Stimulated activated CD8-positive, alpha-beta memory T cell treated with anti-CD3 and anti-CD28 coated beads, Interleukin-4, amount 100 ng/mL, for 48 hours (primary cell): Measurements from ENCODE around the gene PAM16.

Experiments
- DNase-seq: peaks from one replicate; pipeline ENCODE4 v3.0.0-alpha.2; 2020

Gene PAM16

DNA sequence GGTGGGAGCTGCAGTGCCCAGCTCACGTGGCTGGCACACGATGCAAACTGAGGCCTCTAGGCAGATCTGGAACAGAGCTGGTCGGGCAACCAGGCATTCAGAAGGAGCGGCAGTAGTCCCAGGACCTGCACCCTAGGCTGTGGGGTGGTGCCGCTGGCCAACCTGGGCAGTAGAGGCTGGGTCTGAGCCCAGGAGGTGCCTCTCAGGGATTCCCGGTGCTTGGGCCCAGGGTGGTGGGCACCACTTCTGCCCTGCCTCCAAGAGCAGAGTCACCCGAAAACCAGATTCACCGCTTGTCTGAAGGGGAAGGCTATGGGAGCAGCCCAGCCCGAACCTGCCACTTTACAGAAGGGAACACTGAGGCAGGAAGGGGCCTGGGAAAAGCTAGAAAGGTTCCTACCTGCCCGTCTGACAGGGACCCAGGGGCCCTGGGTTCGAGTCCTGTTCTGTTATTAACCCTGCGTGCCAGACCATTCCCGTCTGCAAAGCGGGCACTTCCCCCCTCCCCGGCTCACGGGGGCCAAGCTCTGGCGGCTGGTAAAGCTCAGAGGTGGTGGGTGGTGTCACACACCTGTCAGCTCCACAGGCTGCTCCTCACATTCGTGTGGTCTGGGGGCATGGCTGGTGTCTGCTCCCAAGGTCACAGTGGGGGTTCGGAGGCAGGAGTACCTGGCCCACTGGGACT lies 18.4 kb downstream of the PAM16 start:
- DNase-seq, result no peak

DNA sequence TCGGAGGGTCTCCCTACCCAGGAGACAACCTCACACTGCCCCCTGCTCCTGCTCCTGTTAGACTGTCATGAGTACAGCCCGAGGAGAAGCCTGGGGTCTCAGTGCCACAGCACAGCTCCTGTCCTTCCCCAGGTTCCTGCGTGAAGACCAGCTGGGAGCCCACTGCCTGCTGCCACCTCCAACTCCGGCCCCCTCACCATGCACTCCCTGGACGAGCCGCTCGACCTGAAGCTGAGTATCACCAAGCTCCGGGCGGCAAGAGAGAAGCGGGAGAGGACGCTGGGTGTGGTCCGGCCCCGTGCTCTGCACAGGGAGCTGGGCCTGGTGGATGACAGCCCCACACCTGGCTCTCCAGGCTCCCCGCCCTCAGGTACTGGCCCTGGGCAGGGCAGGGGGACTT lies 19.0 kb downstream of the PAM16 start:
- no peak for DNase-seq

DNA sequence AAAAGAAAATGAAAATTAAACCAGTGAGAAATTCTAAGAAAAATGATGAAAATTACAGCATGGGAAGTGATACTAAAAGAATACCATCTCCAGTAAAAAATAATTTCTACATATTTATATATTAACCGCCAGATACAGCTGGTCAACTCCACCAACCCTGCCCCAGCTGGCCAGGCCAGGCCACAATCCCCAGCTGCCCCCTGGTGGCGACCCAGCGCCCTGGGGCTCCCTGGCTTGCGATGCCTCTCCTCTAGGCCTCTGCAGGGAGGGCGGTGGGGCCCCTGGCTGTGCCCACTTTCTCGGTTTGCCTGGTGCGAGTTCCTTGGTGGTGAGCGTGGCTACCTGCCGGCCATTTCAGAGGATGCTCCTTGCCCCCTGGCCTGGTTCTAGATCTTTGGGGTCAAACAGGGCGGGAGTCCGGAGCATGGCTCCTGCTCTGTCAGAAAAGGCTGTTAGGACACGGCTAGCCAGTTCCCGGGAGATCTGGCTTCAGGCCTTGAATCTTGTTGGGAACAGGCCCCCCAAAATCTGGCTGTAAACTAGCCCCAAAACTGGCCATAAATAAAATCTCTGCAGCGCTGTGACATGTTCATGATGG lies 20.7 kb downstream of the PAM16 start:
- peak; percentile 87 for DNase-seq

DNA sequence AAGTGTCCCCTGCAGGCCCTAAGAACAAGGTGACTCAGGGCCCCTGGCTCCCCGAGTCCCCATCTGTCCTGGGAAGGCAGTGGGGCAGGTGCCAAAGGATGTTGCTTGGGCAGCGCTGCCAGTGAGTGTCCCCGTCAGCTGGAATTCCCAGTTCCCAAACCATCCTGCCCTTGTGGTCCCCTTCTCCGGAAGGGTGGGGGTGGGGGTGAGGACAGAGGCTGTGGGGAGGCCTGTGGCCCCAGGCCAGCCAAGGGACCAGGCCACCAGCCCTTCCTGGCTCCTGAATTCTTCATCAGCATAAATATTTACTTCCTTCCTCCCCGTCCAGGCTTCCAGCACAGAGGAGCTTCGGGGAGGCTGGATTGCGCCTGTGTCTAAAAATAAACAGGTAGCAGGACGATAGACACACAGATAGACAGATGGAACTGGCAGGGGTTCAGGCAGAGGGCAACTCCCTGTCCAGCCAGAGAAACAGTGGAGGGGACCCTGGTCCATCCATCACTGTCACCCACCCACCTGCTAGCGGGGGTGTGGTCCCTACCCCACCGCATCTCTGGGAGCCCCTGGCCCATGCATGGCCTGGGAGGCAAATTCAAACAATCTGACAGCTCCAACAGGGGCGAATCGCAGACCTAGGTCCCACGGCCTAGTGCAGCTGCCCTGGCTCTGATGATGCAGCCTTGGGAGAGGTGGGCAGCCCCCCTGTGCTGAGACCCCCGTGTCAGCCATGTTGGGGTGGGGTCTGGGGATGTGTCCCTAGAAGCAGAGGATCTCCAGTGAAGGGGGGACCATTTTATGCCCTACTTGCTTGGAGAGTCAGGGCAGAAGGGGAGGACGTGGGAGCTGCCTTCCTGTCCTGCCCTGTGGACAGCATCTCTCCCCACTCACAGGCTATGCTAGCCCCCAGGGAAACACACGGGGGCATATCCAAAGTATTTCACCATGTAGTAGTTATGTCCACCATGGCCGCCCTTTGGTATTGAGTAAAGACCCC lies 22.0 kb downstream of the PAM16 start:
- DNase-seq, result no peak

DNA sequence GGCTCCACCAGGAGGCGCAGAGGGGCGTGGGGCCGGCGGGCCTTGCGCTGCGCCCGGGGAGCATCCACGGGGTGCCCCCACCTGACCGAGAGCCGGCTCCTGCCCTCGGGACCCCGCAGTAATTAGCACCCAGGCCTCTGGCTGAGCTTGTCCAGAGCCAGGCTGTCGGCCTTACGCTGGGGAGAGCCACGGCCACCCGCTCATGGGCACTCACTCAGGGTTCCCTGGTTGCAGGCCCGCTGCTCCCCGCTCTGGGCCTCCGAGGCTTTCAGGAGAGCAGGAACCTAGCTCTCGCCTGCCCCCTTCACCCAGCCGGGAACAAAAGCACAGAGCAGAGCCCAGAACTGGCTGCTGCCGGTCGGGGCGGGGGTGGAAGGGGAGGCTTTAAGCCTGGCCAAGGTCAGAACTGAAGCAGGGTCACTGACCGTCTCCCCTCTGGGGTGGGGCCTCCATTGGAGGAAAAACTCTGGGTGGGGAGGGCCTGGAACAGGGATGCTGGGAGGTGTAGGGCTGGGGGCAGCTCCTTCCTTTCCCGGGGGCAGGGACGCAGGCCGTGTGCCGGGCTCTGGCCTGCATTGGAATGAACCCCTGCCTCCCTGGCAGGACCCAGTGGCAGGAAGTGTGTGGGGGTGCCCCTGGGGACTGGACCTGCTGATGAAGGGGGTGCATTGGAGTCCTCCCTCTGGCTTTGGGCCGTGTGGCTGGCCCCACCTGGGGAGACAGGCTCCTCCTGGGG lies 22.9 kb downstream of the PAM16 start:
- peak; percentile 74 for DNase-seq

DNA sequence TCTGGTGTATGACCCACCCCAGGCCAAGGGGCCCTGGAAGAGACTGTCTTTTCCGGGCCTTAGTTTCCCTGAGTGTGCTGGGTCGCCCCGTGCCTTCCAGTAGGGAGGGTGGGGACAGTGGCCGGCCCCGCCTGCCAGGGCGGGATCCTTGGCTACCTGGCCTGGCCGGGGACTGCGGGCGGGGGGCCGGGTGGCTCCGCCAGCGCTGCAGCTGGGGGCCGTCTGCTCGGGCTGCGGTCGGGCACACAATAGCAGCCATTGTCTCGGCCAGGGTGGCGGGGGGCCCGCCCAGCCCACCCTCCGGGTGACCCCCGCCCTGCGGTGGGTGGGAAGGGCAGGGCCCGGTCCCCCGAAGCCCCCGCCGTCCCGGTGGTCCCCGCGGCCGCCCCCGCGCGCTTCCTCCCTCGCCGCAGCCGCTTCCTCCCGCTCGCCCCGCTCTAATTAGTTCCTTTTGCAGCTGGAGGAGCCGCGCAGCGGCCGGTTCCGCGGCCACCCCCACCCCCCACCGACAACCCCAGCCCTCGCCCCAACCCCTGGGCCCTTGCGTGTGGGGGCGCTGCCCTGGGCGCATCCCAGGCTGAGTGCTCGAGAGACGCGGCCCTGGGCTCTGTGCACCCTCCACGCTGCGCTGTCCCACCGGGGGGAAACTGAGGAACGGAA lies 23.6 kb downstream of the PAM16 start:
- no peak for DNase-seq

DNA sequence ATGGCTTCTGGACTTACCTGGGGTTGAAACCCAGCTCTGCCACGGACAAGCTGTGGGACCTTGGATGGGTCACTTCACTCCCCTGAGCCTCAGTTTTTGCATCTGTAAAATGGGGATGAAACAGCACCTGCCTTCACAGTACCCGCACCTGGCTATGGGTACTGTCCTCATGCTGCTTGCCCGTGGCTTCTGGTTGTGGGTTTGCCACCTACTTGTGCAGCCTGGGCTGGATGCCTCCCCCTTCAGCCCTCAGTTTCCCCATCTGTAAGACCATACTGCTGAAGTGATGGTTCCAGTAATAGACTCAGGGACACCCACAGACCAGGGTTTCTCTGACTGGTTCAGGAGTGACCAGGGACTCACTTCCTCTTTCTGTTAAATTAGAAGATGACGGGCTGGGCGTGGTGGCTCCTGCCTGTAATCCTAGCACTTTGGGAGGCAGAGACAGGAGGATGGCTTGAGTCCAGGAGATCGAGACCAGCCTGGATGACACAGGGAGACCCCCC lies 25.8 kb downstream of the PAM16 start:
- DNase-seq, result no peak

DNA sequence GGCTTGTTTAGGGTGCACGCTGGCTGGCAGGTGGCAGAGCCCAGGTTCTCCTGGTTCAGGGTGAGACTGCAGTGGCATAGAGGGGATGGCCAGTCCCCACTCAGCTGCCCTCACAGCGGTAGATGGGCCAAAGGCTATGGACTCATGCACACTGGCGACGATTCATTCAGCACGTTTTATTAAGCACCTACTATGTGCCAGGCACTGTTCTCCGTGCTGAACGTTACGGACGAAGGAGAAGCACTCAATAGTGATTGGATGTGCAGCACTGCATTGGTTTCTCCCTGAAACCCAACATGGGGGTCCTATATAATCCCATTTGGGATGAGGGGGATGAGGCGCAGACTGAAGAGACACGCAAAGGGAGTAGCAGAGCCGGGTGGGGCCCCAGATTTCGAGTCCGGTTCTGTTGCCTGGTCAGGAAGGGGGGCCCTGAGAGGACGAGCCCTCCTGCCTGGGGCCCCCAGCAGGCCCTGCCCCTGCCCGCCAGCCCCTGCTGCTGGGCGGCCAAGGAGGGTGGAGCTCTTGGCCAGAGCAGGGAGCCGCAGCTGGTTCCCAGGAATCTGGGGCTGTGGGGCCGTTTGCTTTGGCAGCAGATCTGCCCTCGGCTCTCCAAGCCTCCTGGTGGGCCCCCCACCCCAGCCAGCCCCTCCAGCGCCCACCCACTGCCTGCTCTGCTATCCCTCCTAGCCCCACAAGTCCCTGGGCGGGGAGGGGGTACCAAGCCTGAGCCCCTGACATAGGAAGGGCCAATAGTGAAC lies 26.4 kb downstream of the PAM16 start:
- no peak for DNase-seq

DNA sequence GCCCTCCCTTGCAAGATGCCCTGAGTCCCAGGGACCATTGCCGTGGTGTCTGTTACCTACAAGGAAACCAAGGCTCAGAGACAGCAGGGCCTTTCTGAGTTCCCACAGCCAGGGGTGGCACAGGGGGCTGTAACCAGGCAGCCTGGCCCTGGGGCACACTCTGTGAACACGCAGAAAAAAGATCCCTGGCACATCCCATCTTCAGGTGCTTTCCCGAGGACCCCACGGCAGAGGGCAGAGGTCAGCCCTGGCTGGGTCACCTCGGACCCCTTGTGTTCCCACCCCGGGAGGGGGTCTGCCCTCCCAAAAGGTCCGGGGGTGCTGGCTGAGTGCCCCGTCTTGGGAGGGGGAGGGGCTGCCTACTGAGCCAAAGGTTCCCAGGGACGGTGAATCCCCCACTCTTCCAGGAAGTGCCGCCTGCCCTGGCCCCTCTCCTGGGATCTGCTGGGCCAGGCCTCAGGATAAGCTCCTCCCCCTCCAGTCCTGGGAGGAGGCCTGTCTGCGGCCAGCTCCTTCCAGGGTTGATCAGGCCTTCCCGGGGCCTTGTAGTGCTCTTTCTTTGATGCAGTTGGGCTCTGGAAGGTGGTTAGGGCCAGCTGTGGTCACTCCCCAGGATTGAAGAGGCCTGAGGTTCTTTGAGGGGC lies 27.2 kb downstream of the PAM16 start:
- DNase-seq, result no peak

DNA sequence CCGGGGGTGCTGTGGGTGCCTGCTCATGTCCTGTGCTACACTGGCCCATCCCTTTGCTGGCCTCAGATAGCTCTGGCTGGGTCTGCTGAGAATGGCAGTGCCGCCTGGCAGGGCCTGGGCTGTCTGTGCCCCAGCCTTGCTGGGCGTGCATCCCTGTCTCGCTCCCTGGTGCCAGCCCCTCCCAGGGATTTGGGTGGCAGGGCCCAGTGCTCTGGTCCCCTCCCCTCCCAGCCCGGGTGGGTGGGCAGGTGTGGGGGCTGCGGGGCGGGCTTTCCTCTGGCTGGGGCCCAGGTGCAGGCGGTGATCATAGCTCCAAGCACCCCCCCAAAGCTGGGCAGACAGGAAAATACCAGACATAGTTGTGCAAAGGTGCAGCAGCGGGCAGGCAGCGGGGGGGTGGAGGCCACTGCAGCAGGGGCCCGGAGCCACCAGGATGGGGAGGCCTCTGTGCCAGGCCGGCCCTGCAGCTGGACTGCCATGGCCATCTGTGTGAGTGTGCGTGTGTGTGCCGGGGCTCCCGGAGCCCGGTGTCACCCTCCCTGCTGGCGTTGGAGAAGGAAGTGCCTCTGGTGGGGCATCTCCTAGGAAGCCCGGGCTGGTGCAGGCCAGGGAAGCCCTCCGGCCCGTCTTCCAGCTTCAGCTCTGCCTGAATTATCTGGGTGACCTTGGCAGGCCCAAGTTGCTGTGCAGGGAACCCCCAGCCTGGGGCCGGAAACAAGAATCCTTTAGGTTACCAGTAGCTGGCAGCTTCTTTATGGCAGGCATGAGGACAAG lies 27.9 kb downstream of the PAM16 start:
- no peak for DNase-seq

DNA sequence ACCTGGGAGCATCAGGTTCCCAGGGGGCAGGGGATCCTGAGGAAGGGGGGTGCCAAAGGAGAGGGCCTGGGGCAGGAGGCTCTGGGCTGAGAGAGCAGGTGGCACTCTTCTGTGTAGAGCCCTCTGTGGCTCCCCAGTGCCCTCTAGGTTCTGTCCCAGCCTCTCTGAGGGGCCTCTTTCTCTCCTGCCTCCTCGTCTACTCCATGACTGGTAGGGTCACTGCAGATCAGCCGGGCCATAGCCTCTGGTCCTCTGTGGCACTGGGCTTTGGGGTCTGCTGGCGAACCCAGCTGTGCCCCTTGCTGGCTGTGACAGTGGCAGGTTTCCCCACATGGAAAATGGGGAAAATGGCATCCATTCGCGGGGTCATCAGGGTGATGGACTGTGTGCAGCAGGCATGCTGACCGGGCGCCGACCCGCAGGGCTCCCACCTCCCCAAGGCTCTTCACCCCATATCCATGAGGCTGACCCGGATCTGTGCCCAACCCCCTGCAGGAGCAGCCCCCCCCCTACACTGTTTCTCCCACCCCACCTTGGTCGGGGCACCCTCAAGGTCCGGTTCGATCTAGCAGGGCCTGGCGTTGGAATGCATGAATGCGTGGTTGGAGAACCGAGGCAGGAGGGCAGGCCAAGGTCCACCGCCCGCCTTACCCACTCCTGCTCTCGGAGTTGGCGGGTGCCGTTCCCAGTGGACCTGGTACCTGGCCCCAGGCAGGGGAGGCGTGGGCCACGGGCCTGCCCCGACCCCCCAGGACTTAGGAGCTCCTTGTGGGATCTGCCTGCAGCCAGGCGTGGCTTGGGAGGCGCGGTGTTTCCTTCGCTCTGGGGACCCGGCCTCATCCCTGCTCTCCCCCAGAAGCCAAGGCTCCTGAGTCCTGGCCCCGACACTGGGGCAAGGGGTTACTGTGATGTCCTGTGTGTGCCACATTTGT lies 28.7 kb downstream of the PAM16 start:
- no peak for DNase-seq

DNA sequence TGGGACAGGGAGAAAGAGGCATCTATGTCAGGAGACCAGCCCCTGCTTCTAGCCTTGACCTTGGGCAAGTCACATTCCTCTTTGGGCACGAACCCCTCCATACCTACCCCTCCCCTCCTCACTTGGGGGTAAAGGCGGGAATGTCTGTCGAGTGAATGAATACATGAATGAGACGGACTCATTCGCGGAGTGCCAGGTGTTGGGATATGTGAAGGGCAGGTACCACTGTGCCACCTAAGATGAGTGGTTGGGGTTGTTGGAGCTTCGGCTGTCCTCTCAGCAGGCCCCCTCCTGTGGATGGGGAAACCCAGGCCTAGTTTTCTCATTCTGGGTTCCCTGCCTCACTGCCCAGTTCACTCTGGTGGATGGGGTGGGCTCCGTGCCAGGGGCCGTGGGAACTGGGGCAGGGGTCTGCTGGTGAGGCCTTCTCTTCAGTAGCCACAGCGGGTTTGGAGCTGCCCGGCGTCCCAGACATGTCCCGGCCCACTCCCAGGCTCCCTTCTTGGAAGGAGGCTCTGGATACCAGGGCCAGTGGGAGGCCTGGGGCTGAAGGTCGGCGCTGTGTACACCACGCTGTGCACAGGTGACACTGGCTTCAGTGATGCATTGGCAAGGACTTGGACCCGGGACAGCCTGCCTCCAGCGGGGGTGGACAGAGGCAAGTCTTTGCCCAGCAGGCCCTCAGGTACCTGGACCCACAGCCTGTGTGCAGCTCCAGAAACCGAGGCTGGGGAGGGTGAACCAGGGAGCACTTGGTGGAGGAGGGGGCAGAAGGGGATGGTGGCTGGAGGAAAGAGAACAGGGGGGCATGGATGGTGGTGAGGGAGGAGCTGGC lies 29.6 kb downstream of the PAM16 start:
- DNase-seq, result no peak

DNA sequence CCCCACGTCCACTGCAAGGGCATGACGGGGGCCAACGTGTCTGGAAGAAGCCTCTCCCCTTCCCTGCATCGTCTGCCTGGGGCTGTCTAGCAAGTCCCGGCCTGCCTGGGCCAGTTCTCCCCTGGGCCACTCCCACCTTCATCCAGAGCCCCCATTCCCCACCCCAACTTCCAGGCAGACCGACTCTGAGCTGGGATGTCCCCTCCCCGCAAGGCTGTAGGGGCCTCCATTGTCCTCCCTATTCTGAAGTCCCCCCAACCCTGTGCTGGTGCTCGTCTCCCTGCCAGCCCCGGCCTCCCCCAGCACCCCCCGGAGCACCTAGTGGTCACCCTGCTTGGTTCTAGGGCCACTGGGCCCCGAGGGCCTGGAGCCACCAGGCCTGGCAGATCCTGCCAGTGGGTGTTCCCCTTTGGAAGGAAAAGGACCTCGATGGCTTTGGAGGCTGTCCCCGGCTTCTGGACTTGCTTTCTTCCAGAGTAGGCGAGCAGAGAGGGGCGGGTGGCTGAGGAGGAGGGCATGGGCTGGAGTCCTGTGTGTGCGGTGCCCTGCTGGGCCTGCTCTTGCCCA lies 30.5 kb downstream of the PAM16 start:
- no peak for DNase-seq

DNA sequence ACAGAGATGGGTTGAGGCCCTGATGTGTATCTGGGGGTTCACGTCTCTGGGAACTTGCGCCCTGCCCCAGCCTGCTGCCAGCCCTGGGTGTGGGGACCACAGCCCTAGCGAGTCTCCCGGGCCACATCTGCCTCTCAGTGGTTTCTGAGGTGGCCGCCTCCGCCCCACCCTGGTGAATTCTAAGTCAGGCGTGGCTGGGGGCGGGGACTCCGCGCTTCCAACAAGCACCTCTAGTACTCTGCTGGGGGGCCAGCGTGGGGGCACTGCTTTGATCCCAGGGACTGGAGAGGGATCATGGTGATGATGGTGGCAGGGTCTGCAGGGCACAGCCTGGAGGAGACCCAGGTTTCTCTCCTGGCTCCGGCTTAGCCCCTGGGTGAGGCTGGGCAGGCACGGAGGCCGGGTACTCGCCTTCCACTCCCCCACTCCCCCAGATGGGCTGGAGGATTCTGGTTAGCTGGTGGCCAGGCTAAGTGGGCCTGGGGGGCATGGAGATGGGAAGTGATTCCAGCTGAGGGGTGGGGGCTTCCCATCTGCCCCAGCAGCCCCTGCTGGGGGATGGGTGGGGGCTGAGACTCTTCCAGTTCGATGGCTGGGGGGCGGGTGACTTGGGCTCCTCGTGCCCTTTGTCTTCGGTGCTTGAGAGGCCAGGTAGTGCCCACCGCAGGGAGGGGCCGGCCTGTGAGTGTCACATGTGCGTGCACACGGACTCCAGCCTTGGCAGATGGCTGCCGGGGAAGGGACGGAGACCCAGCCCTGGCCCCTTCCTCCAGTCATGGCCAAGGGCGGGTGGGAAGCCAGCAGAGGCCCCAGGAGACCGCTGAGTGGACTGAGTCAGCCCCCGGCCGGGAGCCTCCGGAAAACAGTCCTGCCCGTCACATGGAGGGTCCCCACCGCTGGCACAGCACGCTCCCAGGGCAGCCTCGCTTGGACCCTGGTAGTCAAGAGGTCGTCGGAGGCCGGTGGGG lies 31.4 kb downstream of the PAM16 start:
- peak; percentile 80 for DNase-seq

DNA sequence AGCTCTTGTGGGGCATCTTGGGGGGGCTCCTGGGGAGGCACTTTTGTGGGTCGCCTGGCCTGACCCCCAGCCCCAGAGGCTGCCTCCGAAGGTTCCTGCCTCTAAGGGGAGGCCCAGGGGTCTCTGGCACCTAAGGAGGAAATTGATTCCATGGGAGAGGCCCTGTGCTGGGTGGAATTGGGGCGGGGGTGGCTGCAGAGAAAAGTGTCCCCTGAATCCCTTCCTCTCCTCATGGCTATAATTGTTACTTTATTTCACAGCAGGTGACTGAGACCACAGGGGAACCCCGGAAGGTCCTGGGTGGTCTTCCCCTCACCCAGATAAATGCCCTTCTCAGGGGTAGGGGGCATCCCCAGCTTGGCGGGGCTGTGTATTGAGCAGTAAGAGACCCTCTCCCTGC lies 32.2 kb downstream of the PAM16 start:
- no peak for DNase-seq

DNA sequence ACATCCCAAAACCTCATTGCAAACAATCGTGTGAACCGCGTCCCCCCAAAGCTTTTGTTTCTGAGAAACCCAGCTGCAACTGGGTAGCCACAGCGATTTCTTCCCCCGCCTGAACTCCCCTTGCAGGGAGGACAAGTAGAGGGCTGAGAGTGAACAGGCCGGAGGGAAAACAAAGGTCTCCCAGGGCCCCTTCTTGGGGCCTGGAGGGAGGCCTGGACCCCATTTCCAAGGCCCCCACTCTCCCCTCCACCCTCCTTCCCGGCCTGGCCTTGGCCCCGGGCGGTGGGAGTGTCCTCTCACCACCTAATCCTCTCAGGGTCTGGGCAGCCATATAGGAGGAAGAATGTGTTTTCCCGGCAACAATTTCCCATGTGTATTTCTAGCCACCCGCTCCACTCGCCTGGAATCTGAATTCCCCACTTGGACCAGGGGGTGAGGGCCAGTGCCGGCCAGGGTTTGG lies 32.6 kb downstream of the PAM16 start:
- DNase-seq, result no peak
